ENCODE data around the gene SCRN3.
"Not testable (repeated sequence)": the region's sequence is repeated elsewhere in the genome, so short reads cannot be mapped to it uniquely, and the experiment has no call there.

Gene SCRN3, protein sequence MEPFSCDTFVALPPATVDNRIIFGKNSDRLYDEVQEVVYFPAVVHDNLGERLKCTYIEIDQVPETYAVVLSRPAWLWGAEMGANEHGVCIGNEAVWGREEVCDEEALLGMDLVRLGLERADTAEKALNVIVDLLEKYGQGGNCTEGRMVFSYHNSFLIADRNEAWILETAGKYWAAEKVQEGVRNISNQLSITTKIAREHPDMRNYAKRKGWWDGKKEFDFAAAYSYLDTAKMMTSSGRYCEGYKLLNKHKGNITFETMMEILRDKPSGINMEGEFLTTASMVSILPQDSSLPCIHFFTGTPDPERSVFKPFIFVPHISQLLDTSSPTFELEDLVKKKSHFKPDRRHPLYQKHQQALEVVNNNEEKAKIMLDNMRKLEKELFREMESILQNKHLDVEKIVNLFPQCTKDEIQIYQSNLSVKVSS

DNA sequence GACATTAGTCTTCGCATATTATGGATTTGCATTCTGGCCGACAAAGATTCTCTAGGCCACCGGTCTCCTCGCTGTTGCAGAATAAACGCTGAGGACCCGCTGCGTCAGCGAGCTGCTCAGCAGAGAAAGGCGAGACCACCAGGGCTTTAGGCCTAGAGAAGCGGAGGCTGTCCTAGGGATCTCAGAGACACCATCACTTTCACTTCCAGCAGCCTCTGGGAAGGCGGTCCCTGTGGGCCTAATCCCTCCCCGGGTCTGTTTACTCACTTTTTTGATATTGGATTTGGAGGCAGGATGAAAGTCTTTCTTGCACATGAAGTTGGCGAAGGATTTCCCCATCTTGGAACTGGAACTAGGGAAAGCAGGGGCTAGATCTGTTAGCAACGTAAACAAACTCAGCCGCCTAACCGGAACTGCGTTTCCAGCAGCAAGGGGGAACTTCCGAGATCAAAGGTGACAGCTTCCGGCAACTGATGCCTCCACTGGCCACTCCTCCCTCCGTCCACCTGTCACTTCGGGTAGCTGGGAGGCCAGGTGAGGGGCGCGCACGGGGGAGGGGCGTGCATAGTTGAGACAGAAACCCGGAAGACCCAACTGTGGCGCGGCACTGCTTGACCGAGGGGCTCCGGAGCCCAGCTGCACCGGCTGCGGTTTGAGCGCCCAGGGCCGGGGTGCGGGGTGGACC lies at the start of gene SCRN3:
Gene SCRN3, plus strand, starts transcription at position 447 of the 685 bp plus-strand sequence. CDS start 2,554 bp downstream, outside the sequence.
- TF ChIP-seq, protein P1, sequence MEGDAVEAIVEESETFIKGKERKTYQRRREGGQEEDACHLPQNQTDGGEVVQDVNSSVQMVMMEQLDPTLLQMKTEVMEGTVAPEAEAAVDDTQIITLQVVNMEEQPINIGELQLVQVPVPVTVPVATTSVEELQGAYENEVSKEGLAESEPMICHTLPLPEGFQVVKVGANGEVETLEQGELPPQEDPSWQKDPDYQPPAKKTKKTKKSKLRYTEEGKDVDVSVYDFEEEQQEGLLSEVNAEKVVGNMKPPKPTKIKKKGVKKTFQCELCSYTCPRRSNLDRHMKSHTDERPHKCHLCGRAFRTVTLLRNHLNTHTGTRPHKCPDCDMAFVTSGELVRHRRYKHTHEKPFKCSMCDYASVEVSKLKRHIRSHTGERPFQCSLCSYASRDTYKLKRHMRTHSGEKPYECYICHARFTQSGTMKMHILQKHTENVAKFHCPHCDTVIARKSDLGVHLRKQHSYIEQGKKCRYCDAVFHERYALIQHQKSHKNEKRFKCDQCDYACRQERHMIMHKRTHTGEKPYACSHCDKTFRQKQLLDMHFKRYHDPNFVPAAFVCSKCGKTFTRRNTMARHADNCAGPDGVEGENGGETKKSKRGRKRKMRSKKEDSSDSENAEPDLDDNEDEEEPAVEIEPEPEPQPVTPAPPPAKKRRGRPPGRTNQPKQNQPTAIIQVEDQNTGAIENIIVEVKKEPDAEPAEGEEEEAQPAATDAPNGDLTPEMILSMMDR (IDR thresholded peaks at IDR 0.05; ENCODE audit: low read depth, low read length) = no peak
- peak within 1 kb of the TSS; percentile 63 to 73 for H3K4me3 ChIP-seq (replicated peaks in 1 of 2; ENCODE audit: low read depth in 2 of 2, low read length in 2 of 2)
- peak; percentile 76 to 82 for DNase-seq (ENCODE audit: low read depth in 2 of 2)

DNA sequence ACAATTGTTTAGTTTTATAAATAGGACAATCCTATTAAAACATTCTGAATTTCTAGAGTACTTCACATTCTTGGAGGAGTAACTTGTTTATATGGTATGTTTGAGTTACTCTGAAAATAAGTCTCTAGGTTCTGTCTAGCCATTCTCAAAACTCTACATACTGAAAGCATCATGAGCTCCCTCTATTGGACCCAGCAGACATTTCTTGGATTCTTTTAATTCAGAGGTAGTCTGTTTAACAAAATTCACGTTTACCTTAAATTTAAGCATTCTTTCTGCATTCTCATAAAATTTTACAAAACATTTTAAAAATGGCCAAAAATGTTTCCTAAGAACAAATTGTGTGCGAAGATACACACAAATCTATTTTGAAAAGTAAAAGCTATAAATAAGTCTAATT lies 45.5 kb upstream of the SCRN3 start:
- no peak overlapping the region for H3K4me3 ChIP-seq (replicated peaks in 1 of 2; ENCODE audit: low read depth in 2 of 2, low read length in 2 of 2)
- peak in 1 of 2 donors; percentile 45 for DNase-seq (ENCODE audit: low read depth in 2 of 2)
- TF ChIP-seq, protein P1 (IDR thresholded peaks at IDR 0.05; ENCODE audit: low read depth, low read length) = peak; percentile 38

DNA sequence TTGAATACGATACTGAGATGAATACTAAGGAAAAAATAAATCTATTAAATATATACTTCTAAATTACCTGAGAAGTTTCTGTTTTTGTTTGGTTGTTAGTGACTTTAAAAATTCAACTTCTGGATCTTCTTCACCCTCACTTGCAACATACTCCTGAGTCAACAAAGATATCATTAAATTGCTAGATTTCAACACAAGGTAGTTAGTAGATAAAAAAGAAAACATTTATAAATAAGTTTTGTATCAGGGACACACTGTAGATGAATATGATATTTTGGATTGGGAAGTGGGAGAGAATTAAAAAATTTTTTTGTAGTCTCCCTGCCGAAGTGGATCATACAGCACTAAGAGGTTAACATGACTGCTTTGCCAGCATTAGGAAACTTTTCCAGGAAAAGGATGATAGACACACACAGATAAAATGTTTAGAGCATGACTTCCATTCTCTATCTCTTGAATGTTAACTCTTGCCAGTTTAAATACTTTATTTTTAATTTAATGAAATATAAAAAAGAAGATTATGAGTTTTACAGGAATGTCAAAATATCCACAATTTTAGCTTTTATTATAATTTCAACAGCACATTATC lies 44.8 kb upstream of the SCRN3 start:
- DNase-seq (ENCODE audit: low read depth in 2 of 2) = no peak
- no peak overlapping the region for H3K4me3 ChIP-seq (replicated peaks in 1 of 2; ENCODE audit: low read depth in 2 of 2, low read length in 2 of 2)
- TF ChIP-seq, protein P1 (IDR thresholded peaks at IDR 0.05; ENCODE audit: low read depth, low read length) = no peak

DNA sequence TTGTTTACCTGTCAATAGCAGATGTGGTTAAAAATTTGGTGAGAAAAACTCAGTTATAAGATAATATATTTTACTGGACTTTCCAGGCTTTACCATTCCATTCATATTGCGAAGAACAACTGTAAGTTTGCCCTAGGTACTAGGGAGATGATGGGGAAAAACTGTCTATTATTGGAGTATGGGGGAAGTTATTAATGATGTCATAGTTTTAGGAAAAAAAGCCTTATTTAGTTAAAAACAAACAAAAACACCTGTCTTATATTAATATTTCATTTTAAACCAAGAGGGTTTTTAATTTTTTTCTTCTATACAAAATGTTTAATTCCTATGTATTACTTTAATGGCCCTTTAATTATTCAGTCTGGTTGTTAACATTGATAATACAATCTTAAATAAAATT lies 42.5 kb upstream of the SCRN3 start:
- no peak overlapping the region for H3K4me3 ChIP-seq (replicated peaks in 1 of 2; ENCODE audit: low read depth in 2 of 2, low read length in 2 of 2)
- DNase-seq (ENCODE audit: low read depth in 2 of 2) = no peak
- TF ChIP-seq, protein P1 (IDR thresholded peaks at IDR 0.05; ENCODE audit: low read depth, low read length) = no peak

DNA sequence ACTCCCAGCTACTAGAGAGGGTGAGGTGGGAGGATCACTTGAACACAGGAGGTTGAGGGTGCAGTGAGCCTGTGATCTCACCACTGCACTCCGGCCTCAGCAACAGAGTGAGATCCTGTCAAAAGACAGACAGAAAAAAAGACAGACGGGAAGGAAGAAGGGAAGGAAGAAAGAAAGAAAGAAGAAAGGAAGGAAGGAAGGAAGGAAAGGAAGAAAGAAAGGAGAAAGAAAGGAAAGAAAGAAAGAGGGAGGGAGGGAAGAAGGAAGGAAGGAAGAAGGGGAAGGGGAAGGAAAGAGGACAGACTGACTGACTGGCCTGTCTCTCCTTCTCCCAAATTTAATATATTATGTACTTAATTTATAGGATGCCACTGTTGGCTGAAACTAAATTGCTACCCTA lies 39.2 kb upstream of the SCRN3 start:
- DNase-seq (ENCODE audit: low read depth in 2 of 2) = no peak
- TF ChIP-seq, protein P1 (IDR thresholded peaks at IDR 0.05; ENCODE audit: low read depth, low read length) = no peak
- no peak overlapping the region for H3K4me3 ChIP-seq (replicated peaks in 1 of 2; ENCODE audit: low read depth in 2 of 2, low read length in 2 of 2)

DNA sequence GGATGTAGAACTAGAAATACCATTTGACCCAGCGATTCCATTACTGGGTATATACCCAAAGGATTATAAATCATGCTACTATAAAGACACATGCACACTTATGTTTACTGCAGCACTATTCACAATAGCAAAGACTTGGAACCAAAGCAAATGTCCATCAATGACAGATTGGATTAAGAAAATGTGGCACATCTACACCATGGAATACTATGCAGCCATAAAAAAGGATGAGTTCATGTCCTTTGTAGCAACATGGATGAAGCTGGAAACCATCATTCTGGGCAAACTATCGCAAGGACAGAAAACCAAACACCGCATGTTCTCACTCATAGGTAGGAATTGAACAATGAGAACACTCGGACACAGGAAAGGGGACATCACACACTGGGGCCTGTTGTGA lies 35.9 kb upstream of the SCRN3 start:
- not testable (repeated sequence) for DNase-seq (ENCODE audit: low read depth in 2 of 2); H3K4me3 ChIP-seq (replicated peaks in 1 of 2; ENCODE audit: low read depth in 2 of 2, low read length in 2 of 2)

DNA sequence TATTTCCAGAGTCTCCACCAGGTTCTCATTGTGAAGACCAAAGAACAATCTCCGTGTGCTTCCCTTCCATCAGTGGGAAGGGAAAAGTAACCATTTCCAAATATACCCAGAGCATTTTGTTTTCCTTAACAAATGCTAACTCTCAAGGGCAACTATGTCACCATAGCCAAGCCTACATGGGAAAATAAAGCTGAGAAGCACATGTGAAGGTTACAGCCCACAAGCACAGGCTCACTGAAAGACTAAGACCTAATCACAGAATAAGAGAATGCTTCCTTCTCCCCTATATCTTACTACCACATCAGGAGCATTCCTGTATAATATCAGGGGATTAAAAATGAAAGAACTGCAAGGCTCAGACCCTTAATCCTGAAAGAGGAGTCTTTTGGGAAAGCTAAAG lies 32.6 kb upstream of the SCRN3 start:
- DNase-seq (ENCODE audit: low read depth in 2 of 2) = no peak
- TF ChIP-seq, protein P1 (IDR thresholded peaks at IDR 0.05; ENCODE audit: low read depth, low read length) = no peak
- H3K4me3 ChIP-seq (replicated peaks in 1 of 2; ENCODE audit: low read depth in 2 of 2, low read length in 2 of 2) = no peak overlapping the region

DNA sequence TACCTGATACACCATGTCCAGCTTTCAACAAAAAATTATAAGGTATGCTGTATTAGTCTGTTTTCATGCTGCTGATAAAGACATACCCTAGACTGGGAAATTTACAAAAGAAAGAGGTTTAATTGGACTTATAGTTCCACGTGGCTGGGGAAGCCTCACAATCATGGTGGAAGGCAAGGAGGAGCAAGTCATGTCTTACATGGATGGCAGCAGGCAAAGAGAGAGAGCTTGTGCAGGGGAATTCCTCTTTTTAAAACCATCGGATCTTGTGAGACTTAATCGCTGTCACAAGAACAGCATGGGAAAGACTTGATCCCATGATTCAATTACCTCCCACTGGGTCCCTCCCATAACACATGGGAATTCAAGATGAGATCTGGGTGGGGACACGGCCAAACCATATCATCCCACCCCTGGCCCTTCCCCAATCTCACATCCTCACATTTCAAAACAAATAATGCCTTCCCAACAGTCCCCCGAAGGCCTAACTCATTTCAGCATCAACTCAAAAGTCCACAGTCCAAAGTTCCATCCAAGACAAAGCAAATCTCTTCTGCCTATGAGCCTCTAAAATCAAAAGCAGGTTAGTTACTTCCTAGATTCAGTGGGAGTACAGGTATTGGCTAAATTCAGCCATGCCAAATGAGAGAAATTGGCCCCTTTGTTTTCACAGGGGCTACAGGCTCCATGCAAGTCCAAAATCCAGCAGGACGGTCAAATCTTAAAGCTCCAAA lies 31.9 kb upstream of the SCRN3 start:
- not testable (repeated sequence) for DNase-seq (ENCODE audit: low read depth in 2 of 2); H3K4me3 ChIP-seq (replicated peaks in 1 of 2; ENCODE audit: low read depth in 2 of 2, low read length in 2 of 2)
